HG03520 (cell line): Measurements from ENCODE around the gene PAQR5.

Experiments used
- ATAC-seq: cut with Tn5 transposase; IDR thresholded peaks from one replicate; pipeline ENCODE4 v1.9.1; 2021; ENCODE audit warnings: mild to moderate bottlenecking, moderate library complexity; ENCODE audit not compliant: unreplicated experiment

PAQR5 gene

GRCh38 chr15:69456208-69457166 lies 157.8 kb downstream of the PAQR5 start:
- no peak for ATAC-seq
